Duodenal mucosa (tissue), 2 donors: ENCODE results near the gene HOXD9.

ENCODE experiments used
- H3K27ac ChIP-seq: one replicate; pipeline ENCODE4 v1.7.0; 2013; ENCODE audit warnings: low read depth, low read length
- H3K27me3 ChIP-seq, 2 donors: one replicate each; pipeline ENCODE4 v1.7.0; 2013; ENCODE audit warnings: low read length in 2 of 2, control low read depth in 1 of 2; ENCODE audit not compliant: insufficient read depth in 2 of 2, control insufficient read depth in 1 of 2
- H3K36me3 ChIP-seq, 2 donors: one replicate each; pipeline ENCODE4 v1.7.0; 2013; ENCODE audit warnings: low read length in 2 of 2, control low read depth in 1 of 2; ENCODE audit not compliant: insufficient read depth in 2 of 2, control insufficient read depth in 1 of 2
- H3K4me1 ChIP-seq, 2 donors: one replicate each; pipeline ENCODE4 v1.7.0; 2013; ENCODE audit warnings: low read length in 2 of 2, control low read depth in 1 of 2; ENCODE audit not compliant: insufficient read depth in 2 of 2, control insufficient read depth in 1 of 2
- H3K4me3 ChIP-seq, 2 donors: one replicate each; pipeline ENCODE4 v1.7.0; 2013; ENCODE audit warnings: low read length in 2 of 2, low read depth in 1 of 2
- H3K9ac ChIP-seq, 2 donors: one replicate each; pipeline ENCODE4 v1.7.0; 2013; ENCODE audit warnings: low read length in 2 of 2, low read depth in 1 of 2
- H3K9me3 ChIP-seq, 2 donors: one replicate each; pipeline ENCODE4 v1.7.0; 2013; ENCODE audit warnings: low read length in 2 of 2, control low read depth in 1 of 2; ENCODE audit not compliant: control insufficient read depth in 1 of 2

The HOXD9 gene

DNA sequence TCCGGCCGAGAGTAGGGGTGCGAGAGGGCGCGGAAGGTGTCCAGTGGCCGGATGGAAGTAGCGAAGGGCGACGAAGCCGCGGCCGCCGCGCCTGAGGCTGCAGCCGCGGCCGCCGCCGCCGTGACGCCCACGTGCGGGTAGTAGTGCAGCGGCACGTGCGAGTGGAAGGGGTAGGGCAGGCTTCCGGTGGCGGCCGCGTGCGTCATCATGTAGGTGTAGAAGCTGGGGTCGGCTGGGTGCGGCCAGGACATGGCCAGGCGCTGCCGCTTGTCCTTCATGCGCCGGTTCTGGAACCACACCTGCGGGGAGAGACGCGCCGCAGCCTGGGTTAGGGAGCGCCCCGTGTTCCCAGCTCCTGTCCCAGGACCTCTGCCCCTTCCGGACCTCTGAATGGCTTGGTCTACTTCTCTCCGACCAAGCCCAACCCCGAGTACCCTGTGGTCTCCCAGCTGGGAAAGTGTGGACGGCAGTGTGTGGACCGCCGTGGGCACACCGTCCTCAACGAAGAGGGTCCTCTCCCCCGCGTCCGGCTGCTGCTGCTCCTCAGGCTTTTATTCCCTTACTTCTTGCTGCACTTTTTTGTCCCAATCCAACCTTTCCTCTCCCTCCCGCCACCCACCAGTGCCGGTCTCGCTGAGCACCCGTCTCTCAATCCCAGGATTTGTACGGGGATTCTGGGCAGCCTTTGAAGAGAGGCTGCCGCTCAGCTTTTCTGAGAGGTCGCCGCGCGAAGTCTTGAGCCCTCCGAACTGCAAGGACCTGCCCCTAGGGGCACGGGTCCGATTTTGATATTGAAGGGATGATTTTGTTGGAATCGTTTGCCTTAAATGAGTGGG lies 41.8 kb upstream of the HOXD9 start:
- Histone ChIP-seq H3K4me1 (peaks cover 6 to 14% of the 10 kb centered on the region in 2 donors), H3K27ac (no peak overlapping the region)

DNA sequence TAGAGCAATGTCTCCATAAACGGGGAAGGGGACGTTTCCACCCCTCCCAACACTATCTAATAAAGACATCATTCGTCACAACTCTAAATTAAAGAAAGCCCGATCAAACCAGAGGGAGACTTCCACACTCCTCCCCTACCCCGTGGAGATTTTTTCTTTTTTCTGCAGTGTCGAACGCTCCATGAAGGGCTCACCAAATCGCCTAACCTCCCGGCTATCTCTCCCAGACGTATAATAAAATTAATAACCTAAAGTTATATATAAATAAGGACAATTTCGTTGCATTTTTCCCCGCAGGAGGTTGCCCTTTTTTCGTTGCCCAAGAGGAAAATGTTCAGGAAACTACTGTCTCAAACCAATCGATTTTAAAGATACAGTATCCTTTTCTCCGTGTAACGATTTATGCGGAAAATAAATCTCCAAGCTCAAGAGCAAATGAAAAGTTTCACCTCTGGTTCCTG lies 41.1 kb upstream of the HOXD9 start:
- H3K4me3 ChIP-seq = no peak overlapping the region
- H3K9me3 ChIP-seq = peaks cover 0 to 2% of the 10 kb centered on the region in 2 donors
- no peak overlapping the region for H3K9ac ChIP-seq
- no peaks in the 10 kb centered on the region for H3K36me3 ChIP-seq
- peaks cover 13 to 14% of the 10 kb centered on the region in 2 donors for H3K4me1 ChIP-seq
- H3K27me3 ChIP-seq = peaks cover 88 to 91% of the 10 kb centered on the region in 2 donors
- no peak overlapping the region for H3K27ac ChIP-seq

More for the DNA sequence above, 41.8 kb upstream of the HOXD9 start:
- Histone ChIP-seq H3K4me3 (no peak overlapping the region), H3K9me3 (peaks cover 0 to 2% of the 10 kb centered on the region in 2 donors), H3K27me3 (peaks cover 88 to 91% of the 10 kb centered on the region in 2 donors), H3K36me3 (no peaks in the 10 kb centered on the region), H3K9ac (no peak overlapping the region)

DNA sequence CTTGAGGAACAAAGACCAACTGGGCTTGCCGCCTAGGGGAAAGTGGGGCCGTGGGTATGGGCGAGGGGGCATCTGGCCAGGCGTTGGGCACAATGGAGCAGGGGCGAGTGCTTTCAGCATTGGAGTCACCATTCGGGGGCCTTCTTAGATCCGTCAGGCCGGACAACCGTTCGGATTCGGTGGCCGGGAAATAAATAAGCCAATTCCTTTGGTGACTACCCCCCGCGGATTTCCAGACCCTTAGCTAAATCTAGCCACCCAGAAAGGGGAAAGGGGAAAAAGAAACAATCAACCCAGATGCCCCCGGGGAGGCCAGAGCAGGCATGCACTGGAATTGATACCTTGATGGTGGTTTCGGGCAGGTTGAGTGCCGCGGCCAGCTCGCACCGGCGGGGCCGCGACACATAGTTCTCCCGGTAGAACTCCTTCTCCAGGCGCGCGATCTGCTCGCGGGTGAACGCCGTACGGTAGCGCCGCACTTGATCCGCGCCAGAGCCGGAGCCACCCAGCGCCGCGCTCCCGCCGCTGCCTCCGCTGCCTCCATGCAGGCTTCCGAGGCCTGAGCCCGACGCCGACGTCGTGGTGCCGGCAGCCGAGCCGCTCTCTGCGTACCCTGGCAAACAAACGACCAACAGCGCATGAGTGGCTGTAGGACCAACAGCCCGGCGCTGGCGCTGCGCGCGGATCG lies 40.5 kb upstream of the HOXD9 start:
- Histone ChIP-seq H3K27ac (no peak overlapping the region), H3K9me3 (peaks cover 0 to 2% of the 10 kb centered on the region in 2 donors), H3K4me3 (no peak overlapping the region), H3K9ac (no peak overlapping the region), H3K27me3 (peaks cover 88 to 93% of the 10 kb centered on the region in 2 donors), H3K4me1 (peaks cover 13 to 14% of the 10 kb centered on the region in 2 donors), H3K36me3 (no peaks in the 10 kb centered on the region)

DNA sequence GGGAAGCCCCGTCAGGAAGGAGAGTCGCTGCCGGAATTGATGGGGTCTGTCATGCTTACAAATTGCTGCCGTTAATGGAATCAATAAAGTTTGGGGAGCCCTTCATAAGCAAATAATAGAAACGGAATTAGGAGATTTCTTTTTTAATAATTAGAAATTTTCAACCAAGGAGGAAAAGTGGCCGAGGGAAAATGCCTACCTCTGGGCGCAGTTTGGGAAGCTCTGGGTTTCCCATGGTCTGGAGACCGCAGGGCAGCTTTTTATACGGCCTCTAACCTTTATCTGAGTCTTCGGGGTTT lies 40.0 kb upstream of the HOXD9 start:
- Histone ChIP-seq H3K27ac (no peak overlapping the region), H3K4me1 (peaks cover 13 to 14% of the 10 kb centered on the region in 2 donors), H3K4me3 (no peak overlapping the region), H3K27me3 (peaks cover 88 to 92% of the 10 kb centered on the region in 2 donors), H3K36me3 (no peaks in the 10 kb centered on the region), H3K9me3 (peaks cover 0 to 2% of the 10 kb centered on the region in 2 donors), H3K9ac (no peak overlapping the region)

DNA sequence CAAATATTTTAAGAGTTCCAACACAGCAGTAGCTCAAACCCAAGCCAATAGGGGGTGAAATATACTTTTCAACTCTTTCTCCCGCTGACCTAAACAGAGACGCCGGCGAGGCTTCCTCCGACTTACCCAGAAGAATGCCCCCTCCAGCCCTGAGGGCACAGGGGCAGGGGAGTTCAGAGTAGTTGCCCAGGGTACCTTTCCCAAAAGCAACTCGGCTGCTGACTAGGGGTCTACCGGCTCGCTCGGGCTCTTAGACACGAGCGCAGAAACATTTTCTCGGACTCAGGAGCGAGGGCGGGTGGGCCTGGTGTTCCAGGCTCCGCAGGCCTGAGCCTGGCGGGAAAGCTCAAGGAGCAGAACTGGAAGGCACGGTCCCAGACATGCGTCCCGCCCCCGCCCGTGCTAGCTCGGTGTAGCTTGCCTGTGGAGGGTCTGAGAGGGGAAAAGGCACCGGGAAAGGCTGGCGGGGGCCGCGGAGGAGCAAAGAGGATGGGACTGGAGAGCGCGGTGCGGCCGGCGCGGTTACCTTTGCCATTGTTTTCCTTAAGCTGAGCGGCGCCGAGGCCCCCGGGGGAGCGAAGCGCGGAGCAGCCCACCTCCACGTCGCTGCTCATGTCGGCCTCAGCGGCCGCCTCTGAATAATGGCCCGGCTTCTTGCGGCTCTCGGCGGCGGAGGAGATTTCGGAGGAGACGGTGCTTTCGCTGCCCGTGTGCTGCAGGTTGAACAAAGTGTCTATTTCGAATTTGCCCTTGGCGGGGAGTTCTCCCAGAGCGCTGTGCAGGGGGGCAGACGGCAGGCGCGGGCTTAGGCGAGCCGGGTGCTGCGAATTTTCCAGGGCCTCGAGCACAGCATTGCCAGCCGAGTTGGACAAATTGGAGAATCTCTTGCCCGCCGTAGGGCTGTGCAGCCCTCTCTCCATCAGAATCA lies 39.4 kb upstream of the HOXD9 start:
- peaks cover 0 to 2% of the 10 kb centered on the region in 2 donors for H3K9me3 ChIP-seq
- no peak overlapping the region for H3K27ac ChIP-seq
- peaks cover 92 to 94% of the 10 kb centered on the region in 2 donors for H3K27me3 ChIP-seq
- H3K4me3 ChIP-seq = no peak overlapping the region
- peaks cover 17 to 19% of the 10 kb centered on the region in 2 donors for H3K4me1 ChIP-seq
- H3K36me3 ChIP-seq = no peaks in the 10 kb centered on the region
- no peak overlapping the region for H3K9ac ChIP-seq

DNA sequence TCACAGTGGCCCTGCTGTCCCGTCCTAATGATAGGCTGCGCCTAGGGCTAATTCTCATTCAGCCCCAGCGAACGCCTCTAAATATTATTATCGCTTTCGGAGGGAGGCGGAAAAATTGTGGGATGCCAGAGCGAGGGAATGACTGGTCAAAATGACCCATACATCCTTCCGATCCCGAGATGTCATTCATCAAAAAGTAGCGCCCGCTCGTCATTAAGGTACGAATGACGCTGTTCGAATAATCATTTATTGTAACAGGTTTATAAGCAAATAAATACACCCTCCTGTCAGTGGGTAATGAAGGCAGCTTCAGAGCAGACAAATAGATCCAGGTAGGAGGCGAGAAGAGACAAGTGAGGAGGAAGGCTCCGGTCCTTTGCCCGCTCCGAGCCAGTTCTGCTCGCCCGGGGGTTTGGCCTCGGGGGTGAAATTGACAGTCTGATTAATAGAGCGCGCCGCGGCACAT lies 38.7 kb upstream of the HOXD9 start, which contains the start of gene EVX2:
EVX2 (minus strand) TSS at position 167 of the 466 bp plus-strand sequence. CDS start 186 bp downstream, outside the sequence.
- Histone ChIP-seq H3K27ac (no peak within 1 kb of the TSS), H3K4me1 (peaks cover 23 to 24% of the 10 kb centered on the region in 2 donors), H3K9me3 (peaks cover 0 to 2% of the 10 kb centered on the region in 2 donors), H3K27me3 (peaks cover 92 to 93% of the 10 kb centered on the region in 2 donors), H3K36me3 (no peaks in the 10 kb centered on the region), H3K9ac (no peak within 1 kb of the TSS), H3K4me3 (no peak within 1 kb of the TSS)

DNA sequence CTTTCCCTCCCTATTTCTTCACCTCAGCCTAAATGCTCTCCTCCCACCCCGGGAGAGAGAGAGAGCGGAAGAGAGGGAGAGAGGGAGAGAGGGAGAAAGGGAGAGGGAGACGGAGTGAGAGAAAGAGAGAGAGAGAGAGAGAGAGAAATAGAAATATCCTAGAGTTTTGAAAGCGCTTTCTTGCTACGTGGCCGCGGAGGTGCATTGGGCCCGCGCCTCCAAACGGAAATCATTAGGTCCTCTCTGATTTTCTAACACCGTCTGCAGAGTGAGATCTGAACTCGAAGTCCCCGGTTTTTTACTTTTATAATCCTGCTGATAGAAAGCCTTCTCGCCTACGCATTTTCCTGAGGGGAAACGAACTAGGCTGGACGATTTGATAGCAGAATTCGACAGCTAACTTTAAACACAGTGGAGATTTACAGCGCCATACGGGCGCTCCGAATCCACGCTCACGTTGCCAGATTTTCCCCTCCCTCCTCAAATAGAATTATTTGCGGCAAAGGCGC lies 37.9 kb upstream of the HOXD9 start:
- Histone ChIP-seq H3K36me3 (no peaks in the 10 kb centered on the region), H3K4me3 (no peak overlapping the region), H3K4me1 (peaks cover 17 to 23% of the 10 kb centered on the region in 2 donors), H3K9me3 (peaks cover 0 to 2% of the 10 kb centered on the region in 2 donors), H3K27me3 (peaks cover 92 to 93% of the 10 kb centered on the region in 2 donors), H3K9ac (no peak overlapping the region), H3K27ac (no peak overlapping the region)

- no peak overlapping the region for H3K9ac ChIP-seq
- no peaks in the 10 kb centered on the region for H3K36me3 ChIP-seq
- H3K4me1 ChIP-seq = peaks cover 17 to 23% of the 10 kb centered on the region in 2 donors
- peaks cover 96% of the 10 kb centered on the region in 2 donors for H3K27me3 ChIP-seq
- no peak overlapping the region for H3K4me3 ChIP-seq
- peaks cover 0 to 2% of the 10 kb centered on the region in 2 donors for H3K9me3 ChIP-seq
- H3K27ac ChIP-seq = no peak overlapping the region
Measured at GRCh38 chr2:176085120-176085788, 37.3 kb upstream of the HOXD9 start.
